ENCODE results near the gene FRS2. TPM values are rescaled to one million over a fixed set of nuclear protein-coding genes. Genes with fewer than 3 reads are reported as not detected.

FRS2 gene
- total and polyA plus RNA-seq, 2 donors from 2014 or later = 4.6 to 31.4 TPM

DNA sequence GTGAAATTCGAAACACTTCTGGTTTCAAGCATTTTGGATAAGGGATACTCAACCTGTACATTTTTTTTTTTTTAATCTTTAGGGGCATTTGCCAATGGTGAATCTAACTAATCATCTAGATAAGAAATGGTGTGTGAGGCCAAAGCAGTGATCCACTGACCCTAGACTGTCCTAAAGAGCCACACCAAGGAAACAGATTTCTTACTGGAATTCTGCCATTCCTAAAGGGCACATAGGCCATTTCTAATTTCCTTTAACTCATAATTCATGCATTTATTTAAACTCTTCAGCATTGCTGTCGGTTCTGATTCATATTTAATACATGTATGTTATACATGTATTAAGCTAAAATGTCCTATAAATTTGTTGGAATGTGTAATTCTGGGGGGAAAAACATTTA, 47.2 kb downstream of the FRS2 start:
- H3K4me3 ChIP-seq (ENCODE audit: low read length in 3 of 3) = no peak overlapping the region
- no peaks in the 10 kb centered on the region for H3K36me3 ChIP-seq (ENCODE audit: control insufficient read depth in 2 of 3, insufficient read depth in 3 of 3, low read length in 3 of 3)
- FAIRE-seq (no peak), DNase-seq (no peak)
- H3K4me1 ChIP-seq (ENCODE audit: control insufficient read depth in 2 of 3, insufficient read depth in 2 of 3, low read depth in 1 of 3, low read length in 3 of 3) = no peaks in the 10 kb centered on the region
- peaks cover 0 to under 1% (median 0%) of the 10 kb centered on the region in 3 donors for H3K9me3 ChIP-seq (ENCODE audit: control insufficient read depth in 2 of 3, insufficient read depth in 1 of 3, low read length in 3 of 3)
- H3K27ac ChIP-seq (ENCODE audit: low read depth in 2 of 2, low read length in 2 of 2) = no peak overlapping the region
- H3K27me3 ChIP-seq (ENCODE audit: control insufficient read depth, insufficient read depth, low read length) = no peaks in the 10 kb centered on the region
- TF ChIP-seq, protein P1, sequence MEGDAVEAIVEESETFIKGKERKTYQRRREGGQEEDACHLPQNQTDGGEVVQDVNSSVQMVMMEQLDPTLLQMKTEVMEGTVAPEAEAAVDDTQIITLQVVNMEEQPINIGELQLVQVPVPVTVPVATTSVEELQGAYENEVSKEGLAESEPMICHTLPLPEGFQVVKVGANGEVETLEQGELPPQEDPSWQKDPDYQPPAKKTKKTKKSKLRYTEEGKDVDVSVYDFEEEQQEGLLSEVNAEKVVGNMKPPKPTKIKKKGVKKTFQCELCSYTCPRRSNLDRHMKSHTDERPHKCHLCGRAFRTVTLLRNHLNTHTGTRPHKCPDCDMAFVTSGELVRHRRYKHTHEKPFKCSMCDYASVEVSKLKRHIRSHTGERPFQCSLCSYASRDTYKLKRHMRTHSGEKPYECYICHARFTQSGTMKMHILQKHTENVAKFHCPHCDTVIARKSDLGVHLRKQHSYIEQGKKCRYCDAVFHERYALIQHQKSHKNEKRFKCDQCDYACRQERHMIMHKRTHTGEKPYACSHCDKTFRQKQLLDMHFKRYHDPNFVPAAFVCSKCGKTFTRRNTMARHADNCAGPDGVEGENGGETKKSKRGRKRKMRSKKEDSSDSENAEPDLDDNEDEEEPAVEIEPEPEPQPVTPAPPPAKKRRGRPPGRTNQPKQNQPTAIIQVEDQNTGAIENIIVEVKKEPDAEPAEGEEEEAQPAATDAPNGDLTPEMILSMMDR (IDR thresholded peaks at IDR 0.05; ENCODE audit: borderline replicate concordance, extremely low read depth, insufficient read depth) = no peak
- intact Hi-C loops (cut with DNase I) = no loop called here
- H3K9ac ChIP-seq (ENCODE audit: low read length in 3 of 3) = no peak overlapping the region

DNA sequence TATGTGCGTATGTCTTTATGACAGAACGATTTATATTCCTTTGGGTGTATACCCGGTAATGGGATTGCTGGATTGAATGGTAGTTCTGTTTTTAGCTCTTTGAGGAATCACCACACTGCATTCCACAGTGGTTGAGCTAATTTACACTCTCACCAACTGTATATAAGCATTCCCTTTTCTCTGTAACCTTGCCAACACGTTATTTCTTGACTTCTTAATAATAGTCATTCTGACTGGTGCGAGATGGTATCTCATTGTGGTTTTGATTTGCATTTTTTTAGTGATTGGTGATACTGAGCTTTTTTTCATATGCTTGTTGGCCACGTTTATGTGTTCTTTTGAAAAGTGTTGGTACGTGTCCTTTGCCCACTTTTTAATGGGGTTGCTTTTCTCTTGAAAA, 49.7 kb downstream of the FRS2 start:
- no peak overlapping the region for H3K9ac ChIP-seq (ENCODE audit: low read length in 3 of 3)
- FAIRE-seq (no peak), DNase-seq (no peak)
- peaks cover 0 to 11% (median 2%) of the 10 kb centered on the region in 3 donors for H3K9me3 ChIP-seq (ENCODE audit: control insufficient read depth in 2 of 3, insufficient read depth in 1 of 3, low read length in 3 of 3)
- intact Hi-C loops (cut with DNase I) = no loop called here
- H3K4me3 ChIP-seq (ENCODE audit: low read length in 3 of 3) = no peak overlapping the region
- H3K27me3 ChIP-seq (ENCODE audit: control insufficient read depth, insufficient read depth, low read length) = no peaks in the 10 kb centered on the region
- H3K27ac ChIP-seq (ENCODE audit: low read depth in 2 of 2, low read length in 2 of 2) = no peak overlapping the region
- TF ChIP-seq, protein P1 (IDR thresholded peaks at IDR 0.05; ENCODE audit: borderline replicate concordance, extremely low read depth, insufficient read depth) = no peak
- H3K4me1 ChIP-seq (ENCODE audit: control insufficient read depth in 2 of 3, insufficient read depth in 2 of 3, low read depth in 1 of 3, low read length in 3 of 3) = no peaks in the 10 kb centered on the region
- no peaks in the 10 kb centered on the region for H3K36me3 ChIP-seq (ENCODE audit: control insufficient read depth in 2 of 3, insufficient read depth in 3 of 3, low read length in 3 of 3)

DNA sequence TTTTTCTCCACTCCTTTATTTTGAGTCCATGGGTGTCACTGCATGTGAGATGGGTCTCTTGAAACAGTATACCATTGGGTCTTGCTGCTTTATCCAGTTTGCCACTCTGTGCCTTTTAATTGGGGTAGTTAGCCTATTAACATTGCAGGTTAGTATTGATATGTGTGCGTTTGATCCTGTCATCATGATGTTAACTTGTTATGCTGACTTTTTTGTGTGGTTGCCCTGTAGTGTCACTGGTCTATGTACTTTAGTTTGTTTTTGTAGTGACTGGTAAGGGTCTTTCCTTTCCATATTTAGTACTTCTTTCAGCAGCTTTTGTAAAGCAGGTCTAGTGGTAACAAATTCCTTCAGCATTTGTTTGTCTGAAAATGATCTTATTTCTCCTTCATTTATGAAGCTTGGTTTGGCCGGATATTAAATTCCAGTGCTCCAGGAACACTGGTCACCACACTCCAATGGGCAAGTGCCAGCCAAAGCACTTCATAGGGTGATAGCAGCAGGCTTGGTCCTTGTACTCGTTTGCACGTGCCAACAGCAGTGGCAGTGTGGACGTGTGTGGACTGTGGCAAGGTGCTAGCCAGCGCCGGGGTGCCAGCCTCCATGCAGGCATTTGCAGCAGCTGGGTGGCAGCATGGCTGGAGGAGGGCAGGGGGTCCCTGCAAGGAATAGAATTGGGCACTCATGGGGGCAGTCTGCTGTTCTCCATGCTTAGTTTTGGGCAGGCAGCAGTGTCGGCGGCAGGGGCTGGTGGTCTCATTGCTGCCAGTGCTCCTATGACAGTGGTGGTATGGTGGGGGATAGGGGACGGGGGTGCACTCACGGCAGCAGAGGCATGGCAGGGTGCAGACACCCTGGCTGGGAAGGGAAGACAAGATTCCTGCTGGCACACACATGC, 53.5 kb downstream of the FRS2 start:
- no peak for DNase-seq
- Histone ChIP-seq H3K36me3 (ENCODE audit: control insufficient read depth in 2 of 3, insufficient read depth in 3 of 3, low read length in 3 of 3) (no peaks in the 10 kb centered on the region), H3K9ac (ENCODE audit: low read length in 3 of 3) (no peak overlapping the region), H3K4me3 (ENCODE audit: low read length in 3 of 3) (no peak overlapping the region), H3K4me1 (ENCODE audit: control insufficient read depth in 2 of 3, insufficient read depth in 2 of 3, low read depth in 1 of 3, low read length in 3 of 3) (no peaks in the 10 kb centered on the region), H3K27ac (ENCODE audit: low read depth in 2 of 2, low read length in 2 of 2) (no peak overlapping the region), H3K27me3 (ENCODE audit: control insufficient read depth, insufficient read depth, low read length) (no peaks in the 10 kb centered on the region), H3K9me3 (ENCODE audit: control insufficient read depth in 2 of 3, insufficient read depth in 1 of 3, low read length in 3 of 3) (peaks cover 0 to 11% (median 2%) of the 10 kb centered on the region in 3 donors)
- intact Hi-C loops (cut with DNase I) = no loop called here
- TF ChIP-seq, protein P1 (IDR thresholded peaks at IDR 0.05; ENCODE audit: borderline replicate concordance, extremely low read depth, insufficient read depth) = no peak
- no peak for FAIRE-seq

Measured in kidney (tissue), 14 donors.